Measurements from ENCODE around the gene DUX4.
"Not testable (repeated sequence)": the region's sequence is repeated elsewhere in the genome, so short reads cannot be mapped to it uniquely, and the experiment has no call there.

The DUX4 gene

GRCh38 chr4:190173428-190173827 lies at the start of gene DUX4:
Gene DUX4 (plus strand): TSS chr4:190173774. CDS start chr4:190173774, 0 bp downstream.
- DNase-seq, result not testable (repeated sequence)

GRCh38 chr4:190175436-190175835 lies 1.9 kb downstream of the DUX4 start:
- DNase-seq, result not testable (repeated sequence)

- not testable (repeated sequence) for DNase-seq
These were observed 4.4 kb downstream of the DUX4 start for GRCh38 chr4:190177727-190178605.

GRCh38 chr4:190178606-190178990 lies 5.0 kb downstream of the DUX4 start:
- not testable (repeated sequence) for DNase-seq

- not testable (repeated sequence) for DNase-seq
These were observed 5.6 kb downstream of the DUX4 start for GRCh38 chr4:190179030-190179739.

GRCh38 chr4:190179740-190180094 lies 6.1 kb downstream of the DUX4 start:
- DNase-seq, result not testable (repeated sequence)

GRCh38 chr4:190180947-190181346 lies 7.4 kb downstream of the DUX4 start:
- DNase-seq, result not testable (repeated sequence)

- peak; percentile 33 for DNase-seq
These were observed 8.0 kb downstream of the DUX4 start for GRCh38 chr4:190181481-190182100.

GRCh38 chr4:190203510-190203909 lies 29.9 kb downstream of the DUX4 start:
- DNase-seq, result peak; percentile 32
